K562 (cell line): Measurements from ENCODE around the gene ZMIZ1. TPM values are rescaled to one million over a fixed set of nuclear protein-coding genes. Genes with fewer than 3 reads are reported as not detected.

Source experiments
- SFPQ ChIP-seq: fragments of 200-400 bp; formaldehyde crosslinking; IDR thresholded peaks from 2 replicates; pipeline ENCODE4 v1.6.1; 2017; ENCODE audit warnings: mild to moderate bottlenecking, low read depth, low read length, moderate library complexity
- ZBTB12 ChIP-seq: fragments of 250-450 bp; sonication (Bioruptor Pico); IDR thresholded peaks from 2 replicates; pipeline ENCODE4 v1.4.0; 2020
- polyA plus RNA-seq, 8 experiments: library from polyadenylated mRNA; depleted of rRNA in 4 of 8; stranded (reverse) in 5 of 8; unstranded in 3 of 8; fragments of >200 nt; fragmentation: Nextera tagmentation in 2 of 8; fragmentation: Illumina TruSeq in 1 of 8; extraction: Ambion mirVana in 2 of 8; extraction: Trizol in 1 of 8; gene quantifications; 2 replicates each; pipeline versions ENCODE4 v1.2.1 to v1.2.3, GENCODE V29; 2011 to 2014; ENCODE audit warnings: inconsistent platforms in 1 of 8, missing spikeins in 1 of 8
- total RNA-seq, 7 experiments: library from RNA; depleted of rRNA in 6 of 7; stranded (reverse); fragments of >200 nt in 6 of 7; fragmentation: Illumina TruSeq in 2 of 7; extraction: Trizol in 2 of 7; gene quantifications; 2 replicates each; pipeline versions ENCODE4 v1.2.1 to v1.2.3, GENCODE V29; 2011 to 2021; ENCODE audit warnings: low replicate concordance in 1 of 7
- TF ChIP-seq, protein P1 (sequence below): fragments of 200-800 bp; sonication (Bioruptor generic); IDR thresholded peaks from 2 replicates; pipeline ENCODE4 v1.6.1; 2016; ENCODE audit warnings: missing genetic modification characterization, missing compliant biosample characterization

ZMIZ1 gene
- total and polyA plus RNA-seq, 9 of the 15 experiments (the other 6 are each of a cell fraction or from before 2014, with no cell fraction given), result 1.0 to 37.3 (median 4.3) TPM

DNA sequence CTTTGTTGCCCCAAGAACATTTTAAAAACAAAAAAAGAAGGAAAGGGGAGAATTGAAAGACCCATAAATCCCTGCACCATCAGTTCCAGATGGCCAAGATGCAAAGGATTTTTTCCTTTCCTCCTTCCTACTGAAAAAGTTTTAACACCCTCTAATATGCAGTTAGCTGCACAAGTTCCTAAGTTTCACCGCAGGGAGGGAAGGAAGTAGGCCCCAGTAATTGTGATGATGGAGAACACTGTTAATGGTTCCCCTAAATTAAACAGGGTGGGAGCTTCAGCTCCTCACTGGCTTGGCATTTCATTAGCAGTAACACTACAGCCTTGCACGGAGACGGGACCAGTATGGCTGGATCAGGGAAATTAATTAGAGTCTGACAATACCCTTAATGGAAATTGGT, 214.8 kb downstream of the ZMIZ1 start (continued):
- TF ChIP-seq, protein P1, sequence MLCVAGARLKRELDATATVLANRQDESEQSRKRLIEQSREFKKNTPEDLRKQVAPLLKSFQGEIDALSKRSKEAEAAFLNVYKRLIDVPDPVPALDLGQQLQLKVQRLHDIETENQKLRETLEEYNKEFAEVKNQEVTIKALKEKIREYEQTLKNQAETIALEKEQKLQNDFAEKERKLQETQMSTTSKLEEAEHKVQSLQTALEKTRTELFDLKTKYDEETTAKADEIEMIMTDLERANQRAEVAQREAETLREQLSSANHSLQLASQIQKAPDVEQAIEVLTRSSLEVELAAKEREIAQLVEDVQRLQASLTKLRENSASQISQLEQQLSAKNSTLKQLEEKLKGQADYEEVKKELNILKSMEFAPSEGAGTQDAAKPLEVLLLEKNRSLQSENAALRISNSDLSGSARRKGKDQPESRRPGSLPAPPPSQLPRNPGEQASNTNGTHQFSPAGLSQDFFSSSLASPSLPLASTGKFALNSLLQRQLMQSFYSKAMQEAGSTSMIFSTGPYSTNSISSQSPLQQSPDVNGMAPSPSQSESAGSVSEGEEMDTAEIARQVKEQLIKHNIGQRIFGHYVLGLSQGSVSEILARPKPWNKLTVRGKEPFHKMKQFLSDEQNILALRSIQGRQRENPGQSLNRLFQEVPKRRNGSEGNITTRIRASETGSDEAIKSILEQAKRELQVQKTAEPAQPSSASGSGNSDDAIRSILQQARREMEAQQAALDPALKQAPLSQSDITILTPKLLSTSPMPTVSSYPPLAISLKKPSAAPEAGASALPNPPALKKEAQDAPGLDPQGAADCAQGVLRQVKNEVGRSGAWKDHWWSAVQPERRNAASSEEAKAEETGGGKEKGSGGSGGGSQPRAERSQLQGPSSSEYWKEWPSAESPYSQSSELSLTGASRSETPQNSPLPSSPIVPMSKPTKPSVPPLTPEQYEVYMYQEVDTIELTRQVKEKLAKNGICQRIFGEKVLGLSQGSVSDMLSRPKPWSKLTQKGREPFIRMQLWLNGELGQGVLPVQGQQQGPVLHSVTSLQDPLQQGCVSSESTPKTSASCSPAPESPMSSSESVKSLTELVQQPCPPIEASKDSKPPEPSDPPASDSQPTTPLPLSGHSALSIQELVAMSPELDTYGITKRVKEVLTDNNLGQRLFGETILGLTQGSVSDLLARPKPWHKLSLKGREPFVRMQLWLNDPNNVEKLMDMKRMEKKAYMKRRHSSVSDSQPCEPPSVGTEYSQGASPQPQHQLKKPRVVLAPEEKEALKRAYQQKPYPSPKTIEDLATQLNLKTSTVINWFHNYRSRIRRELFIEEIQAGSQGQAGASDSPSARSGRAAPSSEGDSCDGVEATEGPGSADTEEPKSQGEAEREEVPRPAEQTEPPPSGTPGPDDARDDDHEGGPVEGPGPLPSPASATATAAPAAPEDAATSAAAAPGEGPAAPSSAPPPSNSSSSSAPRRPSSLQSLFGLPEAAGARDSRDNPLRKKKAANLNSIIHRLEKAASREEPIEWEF (CRISPR knock-in tag), result no peak
- TF ChIP-seq SFPQ, result no peak
- TF ChIP-seq ZBTB12, result no peak
